OCI-M2 (cell line): Measurements from ENCODE around the gene RPL37A.
A peak's percentile ranks its signal among the peaks of the same experiment; 100 is the strongest.

Experiments
- DNase-seq: peaks from one replicate; lab custom pipeline; 2025; ENCODE audit not compliant: unreplicated experiment; lab: John Stamatoyannopoulos, UW

Gene RPL37A

DNA sequence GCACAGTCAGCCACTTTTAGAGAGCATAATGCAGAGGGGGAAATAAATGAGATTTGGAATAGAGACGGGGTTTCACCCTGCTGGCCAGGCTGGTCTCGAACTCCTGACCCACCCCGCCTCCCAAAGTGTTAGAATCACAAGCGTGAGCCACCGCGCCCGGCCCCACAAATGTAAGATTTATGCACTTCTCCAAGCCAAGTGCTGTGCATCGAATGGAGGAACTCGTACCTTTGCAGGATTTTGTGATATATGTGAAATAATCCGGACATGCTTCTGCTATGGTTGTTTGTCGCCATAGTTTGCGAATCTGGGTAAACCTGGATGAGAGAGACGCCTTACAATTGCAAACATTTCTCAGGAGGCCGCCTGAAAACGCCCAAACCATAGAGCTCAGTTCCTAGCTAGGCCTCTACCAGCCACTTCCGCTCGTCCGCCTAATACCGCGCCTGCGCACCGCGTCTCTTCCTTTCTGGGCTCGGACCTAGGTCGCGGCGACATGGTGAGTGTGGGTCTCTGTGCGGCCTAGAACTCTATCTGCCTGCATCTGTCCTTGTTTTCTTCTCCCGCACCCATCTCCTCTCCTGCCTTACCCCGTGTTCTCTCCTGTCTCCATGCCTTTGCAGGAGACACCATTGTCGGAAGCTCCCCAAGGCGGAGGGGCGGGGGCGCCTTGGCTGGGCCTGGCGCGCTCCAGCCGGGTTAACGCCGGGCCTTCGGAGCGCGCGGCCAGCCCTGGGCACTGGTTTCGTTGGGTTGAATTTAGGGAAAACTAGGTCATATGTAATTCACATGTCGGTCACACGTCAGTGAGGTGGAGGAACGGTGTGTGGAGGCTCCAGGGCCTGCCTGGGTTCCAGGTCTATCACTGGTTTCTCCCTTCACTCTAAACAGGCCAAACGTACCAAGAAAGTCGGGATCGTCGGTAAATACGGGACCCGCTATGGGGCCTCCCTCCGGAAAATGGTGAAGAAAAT is at the start of gene RPL37A:
RPL37A (plus strand) TSS at position 466 of the 974 bp plus-strand sequence; CDS start at position 497, 31 bp downstream.
- peak; percentile 68 for DNase-seq

DNA sequence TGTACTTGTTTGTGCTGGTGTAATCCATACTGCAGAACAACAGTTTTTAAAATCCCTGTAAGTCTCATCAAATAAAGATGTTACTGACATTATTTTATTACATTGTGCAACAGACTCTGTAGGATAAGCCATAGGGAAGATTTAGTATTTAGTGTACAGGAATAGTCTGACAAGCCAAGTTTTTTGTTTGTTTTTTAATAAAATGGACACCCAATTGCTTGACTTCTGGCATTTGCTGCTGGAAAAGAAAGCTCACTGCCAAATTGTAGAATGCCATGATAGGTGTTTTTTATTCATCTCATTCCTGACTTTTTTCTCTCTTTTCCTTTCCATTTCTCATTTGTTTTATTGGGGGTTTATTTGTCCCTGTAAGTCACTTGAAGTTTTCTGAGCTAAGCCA is 48.3 kb upstream of the RPL37A start:
- DNase-seq, result no peak

DNA sequence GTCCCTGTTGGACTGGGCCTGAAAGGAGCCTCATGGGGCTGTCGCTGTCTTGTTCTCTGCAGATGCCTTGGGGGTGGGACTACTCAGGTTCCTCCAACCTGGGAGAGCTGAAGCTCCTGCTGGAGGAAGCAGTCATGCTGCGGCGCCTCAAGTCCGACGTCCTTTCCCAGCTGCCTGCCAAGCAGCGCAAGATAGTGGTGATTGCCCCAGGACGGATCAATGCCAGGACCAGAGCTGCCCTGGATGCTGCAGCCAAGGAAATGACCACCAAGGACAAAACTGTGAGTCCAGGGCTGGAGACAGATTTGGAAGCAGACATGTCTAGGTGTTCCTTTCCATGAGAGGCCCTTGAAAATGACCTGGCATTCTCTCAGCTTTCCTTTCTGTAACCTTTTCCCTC is 47.9 kb upstream of the RPL37A start:
- DNase-seq, result no peak

DNA sequence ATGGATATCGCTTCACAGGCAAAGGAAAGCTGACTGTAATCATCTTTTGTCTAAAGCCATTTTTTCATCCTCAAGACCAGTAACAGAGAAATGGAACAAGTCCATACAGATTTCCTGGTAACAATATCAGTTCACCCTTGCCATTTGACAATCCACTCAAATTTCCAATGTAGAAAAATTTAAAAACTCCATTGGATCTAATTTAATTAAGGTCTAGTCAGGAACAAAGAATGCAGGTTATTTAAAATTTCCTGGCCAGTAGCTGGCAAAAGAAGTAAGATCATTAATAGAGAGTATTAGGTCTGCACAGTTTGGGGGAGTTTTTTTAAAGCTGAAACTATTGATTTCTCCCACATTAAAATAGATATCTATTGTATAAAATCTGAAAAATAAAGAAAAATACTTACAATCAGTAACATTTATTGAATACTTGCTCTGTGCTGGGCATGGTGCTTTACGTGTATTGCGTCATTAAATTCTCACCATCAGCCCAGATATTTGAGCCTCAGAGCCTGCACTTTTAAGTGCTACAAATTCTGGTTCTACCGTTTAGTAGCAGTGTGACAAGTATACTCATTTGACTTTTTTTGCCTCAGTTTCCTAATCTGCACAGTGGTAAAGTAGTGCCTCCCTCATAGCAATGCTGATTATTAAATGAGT is 44.6 kb upstream of the RPL37A start:
- DNase-seq, result no peak

DNA sequence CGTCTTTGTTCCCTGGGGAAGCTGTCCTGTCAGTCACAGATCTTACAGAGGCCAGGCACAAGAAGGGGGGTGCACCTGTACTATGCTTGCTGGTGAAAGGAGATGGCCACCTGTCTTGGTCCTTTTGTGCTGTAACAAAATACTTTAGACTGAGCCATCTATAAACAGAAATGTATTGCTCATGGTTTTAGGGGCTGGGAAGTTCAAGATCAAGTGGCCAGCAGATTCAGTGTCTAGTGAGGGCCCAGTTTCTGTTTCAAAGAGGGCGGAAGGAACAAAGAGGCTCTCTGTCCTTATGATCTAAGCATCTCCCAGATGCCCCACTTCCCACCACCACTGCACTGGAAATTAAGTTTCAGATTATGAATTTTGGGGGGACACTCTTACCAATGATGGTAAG is 35.5 kb upstream of the RPL37A start:
- no peak for DNase-seq

DNA sequence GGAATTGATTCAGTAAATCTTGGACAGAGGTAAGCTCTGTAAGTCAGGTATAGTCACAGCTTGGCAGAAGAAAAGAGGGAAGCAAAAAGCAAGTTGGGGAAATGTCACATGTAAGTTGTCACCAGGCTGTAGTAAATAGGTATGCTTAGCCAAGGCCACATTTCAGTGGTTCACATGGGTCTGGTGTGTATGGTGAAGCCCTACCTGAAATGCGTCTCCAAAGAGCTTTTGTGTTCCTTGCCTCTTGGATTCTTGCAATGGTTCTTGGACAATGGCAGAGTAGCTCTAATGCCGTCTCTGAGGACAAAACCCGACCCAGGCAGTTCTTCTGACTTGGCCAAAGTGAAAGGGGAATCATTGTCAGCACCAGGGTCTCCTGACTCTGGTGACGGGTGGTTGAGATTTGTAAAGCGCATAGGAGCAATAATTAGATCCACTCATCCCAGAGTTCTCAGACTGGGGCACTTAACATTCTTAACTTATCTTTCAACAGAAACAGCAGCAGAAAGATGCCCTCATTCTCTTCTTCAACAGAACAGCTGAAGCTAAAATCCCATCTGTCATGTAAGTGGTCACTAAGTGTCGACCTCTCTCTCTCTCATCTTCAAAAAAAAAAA is 34.4 kb upstream of the RPL37A start:
- DNase-seq, result no peak

DNA sequence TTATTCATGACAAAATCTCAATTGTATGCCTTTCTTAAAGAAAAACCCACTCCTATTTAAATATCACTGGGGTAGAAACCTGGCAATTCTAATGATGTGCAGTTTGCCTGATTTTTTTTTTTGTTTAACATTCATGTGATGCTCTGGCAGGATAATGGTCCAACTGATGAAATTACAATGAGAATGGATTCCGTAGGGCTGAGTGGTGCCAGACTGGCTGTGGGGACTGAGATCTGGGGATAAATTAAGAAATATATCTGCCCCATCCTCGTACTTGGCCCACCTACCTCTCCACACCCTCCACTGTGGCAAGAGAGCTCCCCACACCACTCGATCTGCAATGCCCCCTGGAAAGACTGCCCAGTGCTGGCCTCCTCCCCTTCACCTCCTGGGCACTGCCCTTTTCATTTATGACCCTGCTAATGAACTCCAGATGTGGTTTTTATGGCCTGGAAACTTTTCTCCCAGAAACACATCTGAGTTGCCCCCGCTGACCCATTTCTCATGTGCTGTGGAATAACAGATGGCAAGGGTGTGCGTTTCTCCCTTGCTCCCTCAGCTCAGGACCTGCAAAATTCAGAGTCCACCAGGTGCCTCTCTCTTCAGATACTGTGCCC is 33.0 kb upstream of the RPL37A start:
- no peak for DNase-seq

DNA sequence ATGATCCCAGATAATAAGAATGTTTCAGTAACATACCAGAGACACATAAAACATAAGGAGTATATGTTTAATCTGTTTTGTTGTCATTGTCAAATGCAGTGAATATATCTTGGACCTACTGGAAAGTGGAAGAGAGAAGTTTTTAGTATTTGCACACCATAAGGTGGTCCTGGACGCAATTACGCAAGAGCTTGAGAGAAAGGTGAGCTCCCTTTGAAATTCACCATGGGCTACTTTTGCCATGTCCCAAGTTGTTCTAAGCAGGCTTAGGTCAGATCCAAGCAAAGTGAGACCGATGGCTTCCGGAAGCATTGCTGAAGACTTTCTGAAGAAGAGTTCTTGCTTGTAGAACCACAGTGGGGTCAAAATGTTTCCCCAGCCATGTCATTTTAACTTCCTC is 30.8 kb upstream of the RPL37A start:
- DNase-seq, result no peak

DNA sequence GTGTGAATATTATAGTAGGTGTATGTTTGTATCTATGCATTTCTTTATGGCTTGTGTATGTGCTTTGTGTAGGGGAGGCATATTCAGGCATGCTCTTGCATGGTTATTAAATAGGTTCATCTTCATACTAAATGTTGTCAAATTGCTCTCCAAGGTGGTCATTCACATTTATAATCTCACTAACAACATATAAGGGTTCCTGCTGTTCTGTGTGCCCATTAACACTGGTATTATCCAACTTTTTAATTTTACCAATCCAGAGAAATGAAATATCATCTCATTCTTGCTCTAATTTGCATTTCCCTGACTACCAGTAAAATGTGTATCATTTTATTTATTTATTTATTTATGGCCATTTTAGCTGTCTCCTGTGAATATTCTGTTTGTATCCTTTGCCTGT is 29.0 kb upstream of the RPL37A start:
- no peak for DNase-seq

DNA sequence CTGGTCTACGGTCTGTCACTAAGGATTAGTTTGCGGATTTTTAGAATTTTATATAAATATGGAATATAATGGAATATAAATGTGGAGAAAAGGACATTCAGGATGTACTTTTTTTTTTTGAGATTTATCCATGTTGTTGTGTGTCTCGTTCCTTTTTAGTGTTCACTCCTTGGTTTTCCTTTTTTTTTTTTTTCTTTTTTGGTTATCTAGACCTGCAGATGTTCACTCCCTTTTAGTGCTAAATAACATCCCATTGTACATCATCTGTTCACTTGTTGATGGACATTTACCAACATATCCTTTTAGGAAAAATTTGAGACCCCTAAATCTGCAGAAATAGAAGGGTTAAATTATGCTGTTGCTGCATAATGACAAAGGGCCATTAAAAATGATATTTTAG is 25.5 kb upstream of the RPL37A start:
- peak; percentile 11 for DNase-seq

DNA sequence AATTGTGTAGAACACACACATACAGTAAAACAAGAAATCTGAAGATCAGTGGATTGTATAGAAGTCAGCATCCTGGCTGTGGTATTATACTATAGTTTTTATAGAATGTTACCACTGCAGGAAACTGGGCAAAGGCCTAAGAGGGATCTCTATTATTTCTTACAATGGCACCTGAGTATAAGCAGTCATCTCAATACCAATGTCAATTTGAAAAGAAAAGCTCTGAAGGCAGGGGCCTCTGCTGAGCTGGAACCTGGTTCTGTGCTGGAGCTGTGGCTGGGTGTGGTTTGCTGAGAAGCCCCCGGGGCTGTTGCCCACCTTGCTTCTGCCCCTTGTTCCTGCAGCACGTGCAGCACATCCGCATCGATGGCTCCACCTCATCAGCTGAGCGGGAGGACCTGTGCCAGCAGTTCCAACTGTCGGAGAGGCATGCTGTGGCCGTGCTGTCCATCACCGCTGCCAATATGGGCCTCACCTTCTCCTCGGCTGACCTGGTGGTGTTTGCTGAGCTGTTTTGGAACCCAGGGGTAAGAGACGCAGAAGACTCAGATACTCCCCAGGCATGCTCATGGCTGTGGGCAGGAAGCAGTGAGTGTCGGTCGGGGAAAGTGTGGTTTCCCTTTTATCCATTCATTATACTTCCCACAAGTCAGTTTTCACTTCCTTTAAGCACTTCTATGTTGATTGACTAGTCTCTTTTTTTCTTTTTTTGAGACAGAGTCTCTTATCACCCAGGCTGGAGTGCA is 23.5 kb upstream of the RPL37A start:
- DNase-seq, result no peak

DNA sequence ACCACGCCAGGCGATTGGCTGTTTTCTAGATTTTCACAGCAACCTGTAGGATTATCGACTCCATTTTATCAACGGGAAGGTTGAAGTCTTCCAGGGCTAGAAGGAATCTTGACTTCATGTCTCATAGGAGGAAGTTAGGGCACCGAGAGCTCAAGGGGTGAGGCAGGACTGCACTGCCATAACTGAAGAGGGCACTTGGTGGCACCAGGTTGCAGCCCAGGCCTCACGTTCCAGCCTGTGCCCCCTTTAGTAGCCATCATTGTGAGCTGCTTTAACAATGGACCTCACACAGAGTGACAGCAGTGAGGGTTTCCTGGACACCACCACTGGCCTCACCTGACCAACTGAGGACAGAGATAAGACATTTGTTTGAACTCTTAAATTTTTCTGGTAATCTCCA is 22.9 kb upstream of the RPL37A start:
- DNase-seq, result no peak

DNA sequence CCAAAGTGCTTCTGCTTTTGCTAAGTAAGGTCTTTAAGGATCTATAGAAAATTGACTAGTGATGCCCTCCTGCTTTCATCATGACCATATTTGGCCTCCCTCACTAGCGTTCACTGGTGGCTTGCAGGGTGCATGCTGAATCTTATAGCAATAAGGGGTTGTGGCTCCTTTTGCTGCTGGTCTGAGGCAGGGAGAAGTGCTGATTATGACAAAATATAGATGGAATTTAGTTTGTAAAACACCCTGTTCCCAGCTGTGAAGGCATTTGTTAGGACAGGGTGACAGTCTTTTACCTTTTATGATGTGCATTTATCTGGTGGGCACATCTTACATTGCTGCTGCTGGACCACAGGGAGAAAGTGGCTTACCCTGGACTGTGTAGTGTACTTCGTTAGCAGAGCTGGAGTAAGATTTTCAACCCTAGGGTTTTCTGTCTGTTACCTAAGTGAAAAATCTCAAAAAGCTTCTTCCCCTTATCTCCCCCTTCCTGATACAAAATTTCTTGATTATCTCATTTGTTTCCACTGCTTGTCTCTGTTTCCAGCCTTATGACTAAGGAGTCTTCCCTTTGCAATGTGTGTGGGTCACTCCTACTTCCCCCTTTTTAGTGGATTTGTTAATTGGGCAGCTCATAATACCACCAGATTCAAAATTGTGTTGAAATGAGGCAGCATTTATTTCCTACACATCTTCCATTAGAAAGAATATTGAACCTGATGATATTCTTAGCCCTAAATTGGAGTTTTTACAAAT is 21.2 kb upstream of the RPL37A start:
- no peak for DNase-seq

DNA sequence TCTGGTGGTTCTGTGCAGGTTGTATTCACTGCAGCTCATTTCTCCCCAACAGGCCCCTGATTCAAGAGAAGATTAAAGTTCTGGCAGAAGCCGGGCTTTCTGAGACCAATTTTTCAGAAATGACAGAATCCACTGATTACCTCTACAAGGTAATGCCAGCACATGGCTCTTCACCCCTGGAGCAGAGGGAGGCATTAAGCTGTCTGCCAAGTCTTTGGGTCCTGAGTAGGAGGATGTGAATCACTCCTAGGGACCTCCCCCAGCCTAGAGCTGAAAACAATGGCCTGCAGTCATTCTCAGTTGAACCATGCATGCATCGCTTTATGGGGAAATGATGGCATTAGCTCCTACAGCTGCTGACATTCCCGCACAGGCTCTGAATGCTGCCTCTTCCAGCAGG is 20.5 kb upstream of the RPL37A start:
- DNase-seq, result no peak

DNA sequence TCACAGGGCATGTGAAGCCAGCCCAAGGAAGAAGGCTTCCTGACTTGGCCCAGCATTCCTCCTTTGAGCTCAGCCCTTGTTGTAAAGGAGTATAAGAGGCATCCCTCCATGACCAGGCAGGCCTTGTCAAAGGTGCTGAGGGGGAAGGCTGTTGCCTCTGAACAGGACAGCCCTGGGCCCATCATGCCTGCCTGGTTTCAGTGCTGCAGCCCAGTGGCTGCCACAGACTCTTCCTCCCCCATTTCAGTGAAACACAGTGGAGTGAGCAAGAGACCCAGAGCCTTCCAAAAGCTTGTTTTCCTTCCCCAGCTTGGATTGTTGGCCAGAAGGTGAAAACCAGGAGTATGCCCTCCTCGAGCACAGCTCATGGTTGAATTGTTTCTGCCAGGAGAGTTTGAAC is 19.9 kb upstream of the RPL37A start:
- DNase-seq, result no peak

DNA sequence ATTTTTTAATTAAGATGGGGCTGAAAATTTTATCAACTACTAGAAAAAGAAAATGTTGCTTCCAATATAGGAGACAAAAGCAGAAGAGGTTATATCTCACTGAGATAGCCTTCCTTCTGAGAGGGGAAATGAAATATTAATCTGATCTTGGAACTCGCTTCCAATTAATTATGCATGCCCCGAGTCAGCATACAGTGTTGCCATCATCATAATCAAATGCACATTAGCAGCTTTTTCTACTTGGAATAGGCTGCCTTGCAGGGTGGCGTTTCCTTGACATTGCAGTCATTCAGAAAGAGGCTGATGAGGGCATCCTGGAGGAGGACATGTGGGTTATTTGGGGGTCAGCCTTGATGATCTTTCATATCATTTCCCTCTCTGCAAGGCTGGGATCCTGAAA is 18.4 kb upstream of the RPL37A start:
- no peak for DNase-seq

DNA sequence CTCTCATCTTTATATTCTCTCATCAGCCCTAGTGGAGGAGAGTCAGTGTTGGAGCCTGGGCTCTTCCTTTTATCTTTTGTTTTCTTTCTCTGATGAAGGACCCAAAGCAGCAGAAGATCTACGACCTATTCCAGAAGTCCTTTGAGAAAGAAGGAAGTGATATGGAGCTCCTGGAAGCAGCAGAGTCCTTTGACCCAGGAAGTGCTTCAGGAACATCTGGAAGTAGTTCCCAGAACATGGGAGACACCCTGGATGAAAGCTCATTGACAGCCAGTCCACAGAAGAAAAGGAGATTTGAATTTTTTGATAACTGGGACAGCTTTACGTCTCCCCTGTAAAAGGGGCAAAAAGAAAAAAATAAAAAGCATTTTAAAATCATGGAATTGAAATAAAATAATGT is 16.0 kb upstream of the RPL37A start:
- DNase-seq, result no peak

DNA sequence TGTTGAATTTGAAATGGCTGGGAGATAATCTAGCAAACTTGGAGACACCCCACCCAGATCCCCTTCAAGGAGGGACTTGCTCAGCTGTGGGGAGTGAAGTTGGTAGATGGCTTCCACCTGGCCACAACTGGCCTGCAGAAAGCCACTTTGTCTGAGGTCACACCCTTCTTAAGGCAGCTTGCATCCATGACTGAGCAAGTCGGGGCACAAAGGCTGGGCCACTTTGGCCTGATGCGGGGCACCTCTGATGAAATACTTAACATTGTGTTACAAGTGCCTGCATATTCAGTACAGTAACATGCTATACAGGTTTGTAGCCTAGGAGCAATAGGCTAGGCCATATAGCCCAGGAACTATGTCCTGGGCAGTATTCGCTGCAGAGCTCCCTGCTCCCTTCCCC is 13.4 kb upstream of the RPL37A start:
- DNase-seq, result no peak

DNA sequence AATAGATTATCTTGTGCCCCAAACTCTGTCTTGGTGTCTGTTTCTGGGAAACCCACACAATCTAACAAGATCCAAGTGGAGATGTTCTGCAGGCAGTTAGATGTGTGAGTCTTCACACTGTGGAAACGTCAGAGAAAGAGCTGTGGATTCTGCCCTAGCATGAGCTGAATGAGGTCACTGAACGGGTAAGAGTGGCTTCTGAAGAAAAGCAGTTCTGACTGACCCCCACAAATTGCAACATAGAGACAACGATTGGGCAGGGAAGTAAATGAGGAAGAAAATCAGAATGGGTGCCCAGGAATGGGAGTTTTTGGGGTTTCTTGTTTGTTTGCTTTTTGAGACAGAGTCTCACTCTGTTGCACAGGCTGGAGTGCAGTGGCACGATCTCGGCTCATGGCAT is 12.9 kb upstream of the RPL37A start:
- no peak for DNase-seq

DNA sequence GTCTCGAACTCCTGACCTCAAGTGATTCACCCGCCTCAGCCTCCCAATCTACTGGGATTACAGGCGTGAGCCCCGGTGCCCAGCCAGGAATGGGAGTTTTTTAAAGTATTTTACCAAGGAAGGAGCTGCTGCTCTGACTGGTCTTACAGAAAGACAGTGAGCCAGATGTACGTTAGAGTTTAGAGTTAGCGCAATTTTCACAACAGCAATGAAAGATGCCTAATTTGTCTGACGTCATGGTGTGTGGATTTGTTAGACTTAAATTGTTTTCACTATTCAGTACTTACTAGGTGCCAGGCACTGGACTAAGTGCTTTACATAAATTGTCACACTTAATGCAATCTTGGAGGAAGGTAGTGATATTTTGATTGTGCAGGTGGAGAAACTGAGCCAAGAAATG is 12.4 kb upstream of the RPL37A start:
- no peak for DNase-seq
